Measurements from ENCODE around the gene CYP2D6.
A peak's percentile ranks its signal among the peaks of the same experiment; 100 is the strongest.

Gene CYP2D6

DNA sequence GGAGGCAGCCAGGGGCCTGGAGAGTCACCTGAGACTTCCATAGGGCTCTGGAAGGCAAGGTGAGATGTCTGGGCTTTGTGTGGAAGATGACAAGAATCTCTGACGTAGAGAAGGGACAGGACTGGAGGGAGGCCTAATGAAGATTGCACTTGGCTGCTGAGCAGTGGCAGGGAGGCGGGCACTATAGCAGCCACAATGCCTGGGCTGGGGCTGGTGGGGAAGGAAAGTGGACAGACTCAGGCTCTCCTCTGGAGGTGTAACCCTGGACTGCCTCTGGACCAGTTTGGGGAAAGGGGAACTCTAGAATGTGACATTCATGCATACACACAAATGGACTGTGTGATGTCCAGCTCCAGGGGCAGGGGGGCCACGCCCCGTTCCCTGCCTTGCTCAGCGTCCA, 34.3 kb upstream of the CYP2D6 start:
- Mint-ChIP-seq H3K4me3 (no peak overlapping the region), H3K27me3 (no peaks in the 10 kb centered on the region), H3K36me3 (ENCODE audit: low read depth) (peaks cover 25% of the 10 kb centered on the region), H3K4me1 (peaks cover 2% of the 10 kb centered on the region), H3K9me3 (no peaks in the 10 kb centered on the region), H3K27ac (peak overlapping the region; percentile 1)
- DNase-seq = no peak
- ATAC-seq = no peak

DNA sequence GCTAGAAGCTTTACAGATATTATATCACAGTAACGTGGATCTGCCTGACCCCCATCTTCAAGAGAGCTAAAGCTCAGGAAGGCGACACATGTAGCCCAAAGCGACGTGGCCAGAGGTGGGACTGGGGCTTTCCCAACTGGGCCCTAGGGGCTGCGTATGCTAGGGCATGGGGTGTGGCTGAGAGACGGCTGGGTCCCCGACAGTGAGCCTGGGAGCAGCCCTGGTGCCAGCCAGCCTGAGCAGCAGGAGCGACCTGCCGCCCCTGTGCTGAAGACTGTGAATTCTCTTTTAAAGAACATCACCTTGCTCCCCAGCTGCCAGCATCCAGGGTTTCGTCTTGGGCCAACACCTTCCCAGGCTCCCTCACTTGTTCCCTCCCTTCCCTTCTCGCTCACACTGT, 32.9 kb upstream of the CYP2D6 start:
- Mint-ChIP-seq H3K9me3 (no peaks in the 10 kb centered on the region), H3K4me1 (no peaks in the 10 kb centered on the region), H3K27me3 (no peaks in the 10 kb centered on the region), H3K4me3 (no peak overlapping the region), H3K27ac (no peak overlapping the region), H3K36me3 (ENCODE audit: low read depth) (peaks cover 16% of the 10 kb centered on the region)
- peak; percentile 21 for ATAC-seq
- no peak for DNase-seq

DNA sequence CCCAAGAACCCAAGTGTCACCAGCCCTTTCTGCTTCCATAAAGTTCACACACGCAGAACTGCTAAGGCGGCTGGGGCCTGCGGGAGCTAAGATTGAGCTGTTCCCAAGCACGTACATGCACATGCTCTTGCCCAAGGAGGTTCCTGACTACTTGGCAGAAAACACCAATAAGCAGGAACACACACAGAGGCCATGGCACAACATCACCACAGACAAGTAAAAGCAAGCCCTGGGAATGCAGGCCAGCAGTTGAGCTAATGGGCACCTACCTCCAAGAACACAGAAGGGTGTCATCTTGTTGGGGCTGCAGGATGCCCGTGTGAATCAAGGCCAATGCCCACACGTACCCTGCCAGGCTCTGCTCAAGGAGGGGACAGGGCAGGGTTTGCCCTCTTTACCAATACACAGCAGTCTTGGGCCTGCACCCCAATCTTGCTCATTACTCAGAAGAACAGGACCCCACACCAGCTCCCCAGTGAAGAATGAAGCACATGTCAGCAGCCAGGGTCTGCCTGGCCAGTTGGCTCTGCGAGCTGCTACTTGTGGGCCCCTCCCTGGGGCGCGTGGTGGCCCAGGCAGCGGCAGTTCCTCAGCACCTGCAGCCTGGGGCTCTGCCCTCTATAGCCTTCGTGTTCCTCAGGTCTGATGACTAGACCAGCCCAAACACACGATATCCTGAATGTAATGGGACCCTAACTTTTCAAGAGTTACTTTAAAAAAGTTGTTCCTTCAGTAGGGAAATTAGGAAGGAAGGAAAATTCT, 32.3 kb upstream of the CYP2D6 start:
- Mint-ChIP-seq H3K4me3 (no peak overlapping the region), H3K9me3 (no peaks in the 10 kb centered on the region), H3K27me3 (no peaks in the 10 kb centered on the region), H3K27ac (no peak overlapping the region), H3K36me3 (ENCODE audit: low read depth) (peaks cover 16% of the 10 kb centered on the region), H3K4me1 (no peaks in the 10 kb centered on the region)
- DNase-seq (no peak), ATAC-seq (no peak)

DNA sequence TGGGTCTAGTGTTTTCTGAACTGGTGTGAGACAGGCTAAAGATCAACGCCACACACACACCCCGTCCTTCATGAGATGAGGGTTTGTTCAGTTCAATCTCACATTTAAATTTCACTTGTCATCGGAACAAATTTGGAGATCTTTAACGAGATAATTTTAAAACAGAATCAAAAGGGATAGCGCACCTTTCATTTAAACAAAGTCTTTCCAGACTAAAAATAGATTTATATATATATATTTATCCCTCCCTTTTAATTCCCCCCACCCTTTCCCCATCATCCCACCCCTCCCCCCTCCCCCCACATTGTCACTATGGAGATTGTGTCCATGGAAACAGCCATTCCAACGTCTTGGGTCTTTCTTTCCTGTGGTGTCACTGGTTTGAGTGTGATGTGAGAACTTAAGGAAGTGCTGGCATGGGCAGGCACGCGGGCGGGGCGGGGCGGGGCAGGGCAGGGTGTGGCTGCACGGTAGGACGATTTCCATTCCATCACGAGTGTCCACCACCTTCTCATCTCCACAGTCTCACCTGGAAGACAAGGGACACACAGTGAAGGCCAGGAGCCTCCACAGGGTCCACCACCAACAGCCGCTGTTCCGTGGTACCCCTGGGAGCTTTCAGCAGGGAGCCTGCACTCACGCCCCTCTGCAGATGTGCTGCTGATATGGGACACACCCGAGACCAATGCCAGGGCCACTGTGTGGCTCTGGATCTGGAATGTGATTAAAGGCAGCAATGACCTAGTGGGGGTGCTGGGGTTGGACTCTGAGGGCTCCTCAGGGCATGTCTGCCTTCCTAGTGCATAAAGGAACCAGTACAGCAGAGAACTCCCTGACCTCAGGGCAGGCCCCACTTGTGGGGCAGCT, 30.5 kb upstream of the CYP2D6 start:
- ATAC-seq (no peak), DNase-seq (no peak)
- Mint-ChIP-seq H3K4me3 (no peak overlapping the region), H3K36me3 (ENCODE audit: low read depth) (peaks cover 7% of the 10 kb centered on the region), H3K27ac (no peak overlapping the region), H3K27me3 (no peaks in the 10 kb centered on the region), H3K4me1 (no peaks in the 10 kb centered on the region), H3K9me3 (no peaks in the 10 kb centered on the region)

DNA sequence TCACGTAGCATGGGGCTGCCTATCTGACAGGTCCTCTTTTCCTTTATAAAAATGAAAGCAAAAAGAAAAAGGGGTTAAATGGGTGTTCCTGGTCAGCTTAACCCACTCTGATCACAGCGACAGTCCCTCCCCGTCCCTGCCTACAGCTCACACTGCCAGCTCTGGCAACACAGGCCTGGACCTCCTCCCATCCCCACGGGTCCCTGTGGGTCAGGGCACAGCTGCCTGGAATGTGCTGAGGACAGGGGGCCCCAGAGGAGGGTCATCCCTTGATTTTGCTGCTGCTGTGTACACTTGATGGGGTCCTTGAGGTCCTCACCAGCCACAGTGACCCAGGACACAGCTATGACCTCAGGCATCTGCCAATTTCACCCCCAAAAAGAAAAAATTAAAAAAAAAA, 29.6 kb upstream of the CYP2D6 start:
- Mint-ChIP-seq H3K27me3 (no peaks in the 10 kb centered on the region), H3K4me3 (no peak overlapping the region), H3K4me1 (no peaks in the 10 kb centered on the region), H3K27ac (no peak overlapping the region), H3K36me3 (ENCODE audit: low read depth) (peaks cover 9% of the 10 kb centered on the region), H3K9me3 (no peaks in the 10 kb centered on the region)
- no peak for ATAC-seq
- no peak for DNase-seq

DNA sequence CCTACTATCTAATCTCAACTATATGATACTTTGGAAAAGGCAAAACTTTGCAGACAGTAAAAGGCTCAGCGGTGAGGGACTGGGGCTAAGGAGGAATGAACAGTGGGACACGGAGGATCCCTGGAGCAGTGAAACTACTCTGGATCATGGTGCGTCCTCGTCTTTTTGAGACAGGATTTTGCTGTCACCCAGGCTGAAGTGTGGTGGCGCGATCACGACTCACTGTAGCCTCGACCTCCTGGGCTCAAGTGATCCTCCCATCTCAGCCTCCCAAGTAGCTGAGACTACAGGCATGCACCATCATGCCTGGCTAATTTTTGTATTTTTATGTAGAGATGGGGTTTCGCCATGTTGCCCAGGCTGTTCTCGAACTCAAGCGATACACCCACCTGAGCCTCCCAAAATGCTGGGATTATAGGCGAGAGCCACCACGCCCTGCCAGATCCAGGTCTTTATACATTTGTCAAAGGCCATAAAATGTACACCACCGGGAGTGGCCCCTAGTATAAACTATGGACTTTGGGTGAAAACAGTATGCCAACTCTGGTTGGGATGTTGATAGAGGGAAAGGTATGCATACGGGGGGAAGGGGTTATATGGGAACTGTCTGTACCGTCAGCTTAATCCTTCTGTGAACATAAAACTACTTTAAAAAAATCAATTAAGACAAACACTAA, 28.0 kb upstream of the CYP2D6 start:
- H3K27ac Mint-ChIP-seq = no peak overlapping the region

DNA sequence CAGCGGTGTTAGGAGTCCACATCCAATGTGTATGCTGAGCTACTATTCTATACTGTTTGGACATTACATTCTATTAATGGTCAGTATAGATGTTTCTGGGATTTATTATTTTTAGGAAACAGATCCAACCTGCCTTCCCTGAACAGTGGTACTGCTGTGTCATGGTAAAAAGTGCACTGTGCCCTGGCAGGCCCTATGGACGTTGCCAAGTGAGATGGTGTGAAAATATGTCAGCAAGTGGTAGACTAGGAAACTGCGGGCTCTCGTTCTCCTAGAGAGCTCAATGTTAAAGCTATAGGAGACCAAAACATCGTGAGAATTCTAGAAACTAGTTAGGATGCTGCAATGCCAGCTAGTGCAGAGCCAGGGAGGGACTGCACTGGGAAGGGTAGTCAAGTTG, 26.0 kb upstream of the CYP2D6 start:
- H3K36me3 Mint-ChIP-seq (ENCODE audit: low read depth) = peaks cover 13% of the 10 kb centered on the region
- no peaks in the 10 kb centered on the region for H3K27me3 Mint-ChIP-seq
- H3K4me3 Mint-ChIP-seq = no peak overlapping the region
- no peak overlapping the region for H3K27ac Mint-ChIP-seq
- H3K9me3 Mint-ChIP-seq = no peaks in the 10 kb centered on the region
- DNase-seq (no peak), ATAC-seq (no peak)
- H3K4me1 Mint-ChIP-seq = no peaks in the 10 kb centered on the region

More for the DNA sequence above, 28.0 kb upstream of the CYP2D6 start:
- DNase-seq = no peak
- Mint-ChIP-seq H3K27me3 (no peaks in the 10 kb centered on the region), H3K9me3 (no peaks in the 10 kb centered on the region), H3K36me3 (ENCODE audit: low read depth) (peaks cover 11% of the 10 kb centered on the region), H3K4me1 (no peaks in the 10 kb centered on the region), H3K4me3 (no peak overlapping the region)
- no peak for ATAC-seq

DNA sequence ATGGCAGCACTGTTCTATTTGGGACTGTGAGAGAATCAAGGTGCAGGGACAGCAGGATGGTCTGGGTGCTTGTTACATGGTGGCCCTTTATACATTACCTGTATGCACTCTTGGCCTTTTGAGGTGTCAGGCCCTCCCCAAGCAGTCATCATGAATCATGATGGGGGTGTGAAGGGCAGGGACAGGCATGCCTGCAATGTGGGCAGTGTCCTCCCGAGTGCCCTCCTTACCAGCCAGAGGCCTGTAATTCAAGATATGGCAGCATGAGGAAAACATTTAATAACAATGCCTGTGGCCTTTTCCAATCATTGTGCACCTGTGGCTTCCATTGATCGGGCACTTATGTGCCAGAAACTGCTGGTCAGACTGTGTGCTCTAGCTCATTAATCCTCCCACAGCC, 25.5 kb upstream of the CYP2D6 start:
- H3K4me3 Mint-ChIP-seq = no peak overlapping the region
- H3K9me3 Mint-ChIP-seq = no peaks in the 10 kb centered on the region
- ATAC-seq (no peak), DNase-seq (no peak)
- H3K27me3 Mint-ChIP-seq = no peaks in the 10 kb centered on the region
- H3K36me3 Mint-ChIP-seq (ENCODE audit: low read depth) = peaks cover 13% of the 10 kb centered on the region
- H3K27ac Mint-ChIP-seq = no peak overlapping the region
- no peaks in the 10 kb centered on the region for H3K4me1 Mint-ChIP-seq

DNA sequence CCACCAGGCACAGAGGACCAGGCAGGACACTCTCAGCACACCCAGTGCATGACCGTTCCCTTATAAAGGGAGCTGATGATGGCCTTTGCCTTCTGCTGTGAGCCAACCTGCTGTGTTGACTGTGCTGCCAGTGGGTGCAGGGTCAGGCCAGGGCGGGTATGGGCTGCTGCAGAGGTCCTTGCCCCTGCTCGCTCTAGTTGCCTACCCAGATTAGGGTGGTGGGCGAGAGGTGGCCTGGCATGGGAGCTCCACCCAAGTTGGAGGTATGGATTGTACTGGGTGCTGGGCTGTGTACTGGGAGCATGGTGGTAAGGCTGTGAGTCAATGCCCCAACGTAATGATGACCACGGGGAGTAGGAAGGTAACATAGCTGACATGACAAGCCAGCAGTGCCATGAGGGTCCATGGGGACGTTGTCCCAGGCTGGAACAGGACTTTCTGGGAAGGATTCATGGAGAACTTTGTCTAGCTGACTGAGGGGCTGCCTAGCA, 24.5 kb upstream of the CYP2D6 start:
- Mint-ChIP-seq H3K27ac (no peak overlapping the region), H3K4me1 (no peaks in the 10 kb centered on the region), H3K4me3 (no peak overlapping the region), H3K27me3 (no peaks in the 10 kb centered on the region), H3K36me3 (ENCODE audit: low read depth) (peaks cover 13% of the 10 kb centered on the region), H3K9me3 (no peaks in the 10 kb centered on the region)
- ATAC-seq (no peak), DNase-seq (no peak)

DNA sequence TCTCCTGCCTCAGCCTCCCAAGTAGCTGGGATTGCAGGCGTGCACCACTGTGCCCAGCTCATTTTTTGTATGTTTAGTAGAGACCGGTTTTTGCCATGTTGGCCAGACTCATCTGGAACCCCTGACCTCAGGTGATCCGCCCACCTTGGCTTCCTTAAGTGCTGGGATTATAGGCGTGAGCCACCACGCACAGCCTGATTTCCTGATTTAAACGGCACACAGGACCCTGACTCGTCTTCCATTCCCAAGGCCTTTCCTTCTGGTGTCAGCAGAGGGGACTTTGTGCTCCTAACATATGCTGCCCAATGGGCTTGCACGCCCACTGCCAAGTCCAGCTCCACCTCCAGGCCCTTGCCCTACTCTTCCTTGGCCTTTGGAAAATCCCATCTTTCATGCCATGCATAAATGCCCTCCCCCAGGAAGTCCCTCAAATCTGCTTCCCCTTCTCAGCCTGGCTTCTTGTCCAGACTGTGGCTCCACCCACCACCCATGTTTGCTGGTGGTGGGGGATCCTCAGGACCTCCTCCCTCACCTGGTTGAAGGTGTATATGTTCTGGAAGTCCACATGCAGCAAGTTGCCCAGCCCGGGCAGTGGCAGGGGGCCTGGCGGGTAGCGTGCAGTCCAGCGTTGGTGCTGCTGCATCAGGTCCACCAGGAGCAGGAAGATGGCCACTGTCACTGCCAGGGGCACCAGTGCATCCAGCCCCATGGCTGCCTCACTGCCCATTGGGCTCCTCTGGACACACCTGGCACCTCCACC, 23.9 kb upstream of the CYP2D6 start:
- H3K36me3 Mint-ChIP-seq (ENCODE audit: low read depth) = peaks cover 11% of the 10 kb centered on the region
- H3K9me3 Mint-ChIP-seq = no peaks in the 10 kb centered on the region
- H3K27ac Mint-ChIP-seq = no peak overlapping the region
- H3K4me1 Mint-ChIP-seq = no peaks in the 10 kb centered on the region
- H3K27me3 Mint-ChIP-seq = no peaks in the 10 kb centered on the region
- no peak for DNase-seq
- no peak for ATAC-seq
- no peak overlapping the region for H3K4me3 Mint-ChIP-seq

DNA sequence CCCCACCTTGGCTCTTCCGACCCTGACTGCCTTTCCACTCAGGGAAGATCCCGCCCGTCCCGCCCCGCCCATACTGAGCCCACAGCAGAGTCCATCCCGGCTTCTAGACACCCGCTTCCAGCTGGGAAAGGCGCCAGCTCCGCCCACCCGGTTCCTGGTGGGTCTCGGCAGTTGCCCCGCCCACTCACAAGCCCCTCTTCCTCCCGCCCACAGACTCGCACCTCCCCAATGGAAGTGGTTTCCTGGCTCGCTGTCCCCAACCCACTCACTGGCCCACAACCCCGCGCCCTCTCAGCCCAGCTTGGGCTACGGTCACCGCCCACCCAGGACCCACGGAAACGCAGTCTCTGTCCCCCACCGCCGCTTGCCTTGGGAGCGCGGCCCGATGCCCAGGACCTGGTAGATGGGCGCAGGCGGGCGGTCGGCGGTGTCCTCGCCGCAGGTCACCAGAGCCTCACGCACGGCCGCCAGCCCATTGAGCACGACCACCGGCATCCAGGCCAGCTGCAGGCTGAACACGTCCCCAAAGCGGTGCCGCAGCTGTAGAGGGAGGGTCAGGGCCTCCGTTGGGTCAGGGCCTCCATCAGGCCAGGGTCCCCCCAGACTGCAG, 22.2 kb upstream of the CYP2D6 start:
- Mint-ChIP-seq H3K27ac (no peak overlapping the region), H3K4me3 (no peak overlapping the region), H3K27me3 (no peaks in the 10 kb centered on the region), H3K36me3 (ENCODE audit: low read depth) (peaks cover 17% of the 10 kb centered on the region), H3K9me3 (no peaks in the 10 kb centered on the region), H3K4me1 (no peaks in the 10 kb centered on the region)
- no peak for ATAC-seq
- no peak for DNase-seq

DNA sequence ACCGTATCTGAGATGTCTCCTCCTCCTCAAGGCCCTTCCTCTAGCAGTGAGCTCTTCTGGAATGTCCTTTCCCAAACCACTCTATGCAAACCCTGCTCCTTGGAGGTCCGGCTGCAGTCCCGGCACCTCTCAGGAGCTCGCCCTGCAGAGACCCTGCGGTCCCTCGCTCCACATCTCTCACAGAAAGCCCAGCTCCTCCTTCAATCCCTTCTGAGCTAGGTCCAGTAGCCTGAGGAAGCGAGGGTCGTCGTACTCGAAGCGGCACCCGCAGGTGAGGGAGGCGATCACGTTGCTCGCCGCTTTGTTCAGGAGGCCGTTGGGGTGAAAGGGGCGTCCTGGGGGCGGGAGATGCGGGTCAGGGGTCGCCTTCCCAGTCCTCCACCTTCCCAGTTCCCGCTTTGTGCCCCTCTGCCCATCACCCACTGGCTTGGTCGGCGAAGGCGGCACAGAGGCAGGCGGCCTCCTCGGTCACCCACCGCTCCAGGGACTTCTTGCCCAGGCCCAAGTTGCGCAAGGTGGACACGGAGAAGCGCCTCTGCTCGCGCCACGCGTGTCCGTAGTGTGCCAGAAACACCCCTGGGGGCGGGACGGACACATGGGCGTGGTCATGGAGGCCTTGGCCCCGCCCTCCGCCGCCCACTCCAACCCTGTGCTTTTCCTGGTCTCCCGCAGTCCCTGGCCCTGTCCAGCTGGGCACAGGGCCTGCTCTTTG, 21.5 kb upstream of the CYP2D6 start:
- DNase-seq (no peak), ATAC-seq (no peak)
- no peaks in the 10 kb centered on the region for H3K4me1 Mint-ChIP-seq
- no peak overlapping the region for H3K27ac Mint-ChIP-seq
- peaks cover 19% of the 10 kb centered on the region for H3K36me3 Mint-ChIP-seq (ENCODE audit: low read depth)
- H3K9me3 Mint-ChIP-seq = no peaks in the 10 kb centered on the region
- H3K27me3 Mint-ChIP-seq = no peaks in the 10 kb centered on the region
- H3K4me3 Mint-ChIP-seq = no peak overlapping the region

DNA sequence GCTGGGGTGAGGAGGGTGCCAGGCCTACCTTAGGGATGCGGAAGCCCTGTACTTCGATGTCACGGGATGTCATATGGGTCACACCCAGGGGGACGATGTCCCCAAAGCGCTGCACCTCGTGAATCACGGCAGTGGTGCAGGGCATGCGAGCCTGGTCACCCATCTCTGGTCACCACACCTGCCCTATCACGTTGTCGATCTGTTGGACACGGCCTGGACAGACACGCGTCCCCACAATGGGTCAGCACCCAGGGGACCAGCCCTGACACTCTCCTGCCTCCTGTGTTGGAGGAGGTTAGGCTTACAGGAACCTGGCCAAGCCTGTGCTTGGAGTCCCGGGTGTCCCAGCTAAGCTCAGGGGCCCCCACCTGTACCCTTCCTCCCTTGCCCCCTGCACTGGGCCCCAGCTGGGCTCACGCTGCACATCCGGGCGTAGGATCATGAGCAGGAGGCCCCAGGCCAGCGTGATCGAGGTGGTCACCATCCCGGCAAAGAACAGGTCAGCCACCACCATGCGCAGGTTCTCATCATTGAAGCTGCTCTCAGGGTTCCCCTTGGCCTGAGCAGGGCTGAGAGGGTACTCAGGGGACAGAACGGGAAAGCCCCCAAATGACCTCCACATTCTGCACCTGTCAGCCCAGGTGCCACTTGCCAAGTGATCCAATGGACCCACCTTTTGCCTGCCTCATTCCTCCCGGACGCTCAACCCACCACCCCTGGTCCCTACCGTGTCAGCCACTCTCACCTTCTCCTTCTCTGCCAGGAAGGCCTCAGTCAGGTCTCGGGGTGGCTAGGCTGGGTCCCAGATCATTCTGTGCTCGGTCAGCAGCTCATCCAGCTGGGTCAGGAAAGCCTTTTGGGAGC, 20.3 kb upstream of the CYP2D6 start:
- ATAC-seq (peak; percentile 7), DNase-seq (no peak)
- H3K9me3 Mint-ChIP-seq = no peaks in the 10 kb centered on the region
- no peak overlapping the region for H3K27ac Mint-ChIP-seq
- peaks cover 21% of the 10 kb centered on the region for H3K36me3 Mint-ChIP-seq (ENCODE audit: low read depth)
- no peaks in the 10 kb centered on the region for H3K27me3 Mint-ChIP-seq
- no peaks in the 10 kb centered on the region for H3K4me1 Mint-ChIP-seq
- H3K4me3 Mint-ChIP-seq = no peak overlapping the region
